GM12878 (cell line): ENCODE results near the gene DGKI. TPM values are rescaled to one million over a fixed set of nuclear protein-coding genes. Genes with fewer than 3 reads are reported as not detected.

Source experiments
- ATAC-seq: fragments of 200-7000 bp; cut with Tn5 transposase; 3 replicates; pipeline ENCODE4 v1.9.1; 2020; ENCODE audit warnings: mild to moderate bottlenecking, moderate library complexity
- BruUV-seq: library from RNA; stranded (reverse); fragments of 400-500 nt; replicated peaks from 2 replicates; lab custom pipeline; 2021; lab: Mats Ljungman, UMichigan
- CTCF ChIA-PET: fragments of 300-600 bp; sonication (Branson Sonifier 250); formaldehyde crosslinking; extraction: SDS; loops from one replicate; lab custom pipeline; 2021; ENCODE audit warnings: inconsistent platforms; lab: Yijun Ruan, JAX
- POLR2A ChIA-PET: fragments of 350-600 bp; formaldehyde crosslinking; extraction: SDS; loops from one replicate; lab custom pipeline; 2021; ENCODE audit warnings: inconsistent platforms; lab: Charles Lee
- RAD21 ChIA-PET: fragments of 300-600 bp; sonication (Branson Sonifier 250); formaldehyde crosslinking; loops from one replicate; lab custom pipeline; 2023; ENCODE audit warnings: antibody characterized with exemption; ENCODE audit not compliant: unreplicated experiment; lab: Charles Lee
- SMC1A ChIA-PET: fragments of 300-600 bp; sonication (Branson Sonifier 250); formaldehyde crosslinking; loops from one replicate; lab custom pipeline; 2023; ENCODE audit not compliant: unreplicated experiment, uncharacterized antibody; lab: Charles Lee
- DNase-seq: peaks from one replicate; pipeline ENCODE4 v3.0.0-alpha.2; 2011; ENCODE audit warnings: low read depth, low spot score
- FAIRE-seq: peaks from 3 replicates; lab custom pipeline; 2011; peaks lifted over from hg19 to GRCh38; lab: Jason Lieb, UNC
- H2AFZ ChIP-seq: 2 replicates; pipeline ENCODE4 v1.6.0; 2011; ENCODE audit warnings: low read depth, low read length, control low read depth; ENCODE audit not compliant: control insufficient read depth
- H3K27ac ChIP-seq: 2 replicates; pipeline ENCODE4 v1.5.1; 2011; ENCODE audit warnings: control low read depth; ENCODE audit not compliant: control insufficient read depth, insufficient read depth
- H3K27me3 ChIP-seq, 2 experiments: replicated peaks in 1 of 2; 2 replicates each; pipeline versions ENCODE4 v1.6.0 to v1.6.1; 2011; ENCODE audit warnings: low read length in 1 of 2; ENCODE audit not compliant: control insufficient read depth in 2 of 2, insufficient read depth in 2 of 2
- H3K36me3 ChIP-seq, 2 experiments: 2 replicates each; pipeline ENCODE4 v1.5.1; 2011; ENCODE audit warnings: low read length in 1 of 2; ENCODE audit not compliant: control insufficient read depth in 2 of 2, insufficient read depth in 2 of 2
- H3K4me1 ChIP-seq: 2 replicates; pipeline ENCODE4 v1.6.1; 2011; ENCODE audit warnings: mild to moderate bottlenecking, low read length, moderate library complexity, mixed read lengths; ENCODE audit not compliant: control insufficient read depth, insufficient read depth
- H3K4me2 ChIP-seq: 2 replicates; pipeline ENCODE4 v1.6.0; 2011; ENCODE audit warnings: control low read depth; ENCODE audit not compliant: control insufficient read depth, insufficient read depth
- H3K4me3 ChIP-seq: fragments of 200-600 bp; sonication (generic); 2 replicates; pipeline ENCODE4 v1.5.1; 2016
- H3K79me2 ChIP-seq: 2 replicates; pipeline ENCODE4 v1.6.0; 2011; ENCODE audit warnings: low read length; ENCODE audit not compliant: control insufficient read depth, insufficient read depth
- H3K9ac ChIP-seq: 2 replicates; pipeline ENCODE4 v1.8.0; 2011; ENCODE audit warnings: low read length, control low read depth, mixed read lengths; ENCODE audit not compliant: control insufficient read depth, insufficient read depth
- H3K9me3 ChIP-seq: replicated peaks from 3 replicates; pipeline ENCODE4 v1.5.1; 2011; ENCODE audit warnings: mild to moderate bottlenecking, low read length; ENCODE audit not compliant: control insufficient read depth, insufficient read depth
- H4K20me1 ChIP-seq: 2 replicates; pipeline ENCODE4 v1.6.0; 2011; ENCODE audit not compliant: control insufficient read depth, insufficient read depth
- BHLHE40 ChIP-seq, 2 experiments: fragments of 450-650 bp in 1 of 2; IDR thresholded peaks; 2 replicates each; pipeline ENCODE4 v1.6.1; 2011 to 2017; ENCODE audit warnings: low read depth in 2 of 2, borderline replicate concordance in 1 of 2, improper control_type of control experiment in 1 of 2, low read length in 1 of 2, mild to moderate bottlenecking in 1 of 2
- CREM ChIP-seq: IDR thresholded peaks from 2 replicates; pipeline ENCODE4 v1.6.1; 2014; ENCODE audit warnings: antibody characterized with exemption, low read depth
- EED ChIP-seq: sonication (generic); IDR thresholded peaks from 2 replicates; pipeline ENCODE4 v1.6.1; 2016; ENCODE audit warnings: antibody characterized with exemption, low read depth
- EGR1 ChIP-seq, 2 experiments: IDR thresholded peaks; 1 replicate in 1 of 2; 2 replicates in 1 of 2; pipeline ENCODE4 v1.6.1; 2011 to 2012; ENCODE audit warnings: low read depth in 2 of 2, low read length in 2 of 2, borderline replicate concordance in 1 of 2, mild to moderate bottlenecking in 1 of 2, moderate library complexity in 1 of 2
- FOXM1 ChIP-seq: IDR thresholded peaks from 2 replicates; pipeline ENCODE4 v1.6.1; 2012; ENCODE audit warnings: low read depth, mild to moderate bottlenecking, inconsistent platforms, low read length, moderate library complexity
- GABPA ChIP-seq: IDR thresholded peaks from 2 replicates; pipeline ENCODE4 v1.6.1; 2014; ENCODE audit warnings: antibody characterized with exemption, low read depth, mild to moderate bottlenecking, inconsistent platforms
- IKZF1 ChIP-seq: fragments of 450-650 bp; conservative IDR thresholded peaks from 2 replicates; pipeline ENCODE4 v1.6.1; 2017; ENCODE audit warnings: antibody characterized with exemption, mild to moderate bottlenecking
- IKZF2 ChIP-seq, 2 experiments: fragments of 450-650 bp; IDR thresholded peaks; 2 replicates each; pipeline ENCODE4 v1.6.1; 2017; ENCODE audit warnings: mild to moderate bottlenecking in 2 of 2, moderate library complexity in 2 of 2
- JUND ChIP-seq: IDR thresholded peaks from 2 replicates; pipeline ENCODE4 v1.6.1; 2012; ENCODE audit warnings: low read depth, mild to moderate bottlenecking, low read length, improper control_type of control experiment, moderate library complexity
- MTA2 ChIP-seq: fragments of 450-650 bp; IDR thresholded peaks from 2 replicates; pipeline ENCODE4 v1.6.1; 2016; ENCODE audit warnings: low read depth, mild to moderate bottlenecking, moderate library complexity
- NFIC ChIP-seq: IDR thresholded peaks from 2 replicates; pipeline ENCODE4 v1.6.1; 2012; ENCODE audit warnings: low read depth, mild to moderate bottlenecking, inconsistent platforms, low read length, moderate library complexity
- PRDM15 ChIP-seq: fragments of 450-650 bp; formaldehyde crosslinking; IDR thresholded peaks from 2 replicates; pipeline ENCODE4 v1.4.0; 2020; ENCODE audit warnings: mild to moderate bottlenecking, moderate library complexity
- RFX5 ChIP-seq: IDR thresholded peaks from 2 replicates; pipeline ENCODE4 v1.6.1; 2011; ENCODE audit warnings: low read depth, low read length, improper control_type of control experiment
- RUNX3 ChIP-seq: IDR thresholded peaks from 2 replicates; pipeline ENCODE4 v1.6.1; 2012; ENCODE audit warnings: low read length, inconsistent platforms
- SKIL ChIP-seq: fragments of 450-650 bp; IDR thresholded peaks from 2 replicates; pipeline ENCODE4 v1.6.1; 2017; ENCODE audit warnings: mild to moderate bottlenecking, low read depth, inconsistent platforms; ENCODE audit not compliant: poor library complexity, severe bottlenecking
- YBX1 ChIP-seq: fragments of 450-650 bp; IDR thresholded peaks from 2 replicates; pipeline ENCODE4 v1.6.1; 2016; ENCODE audit warnings: antibody characterized with exemption
- WGBS: methylation state at CpG from one replicate; pipeline ENCODE4 v1.1.6; 2016; ENCODE audit warnings: low lambda C conversion rate; ENCODE audit not compliant: insufficient replicate concordance, insufficient coverage; ENCODE audit errors: missing lambda C conversion rate; 5-methylcytosine and 5-hydroxymethylcytosine counted together
- in situ Hi-C: fragments of 300-500 bp; cut with MboI; formaldehyde crosslinking; loops from 9 replicates; pipeline ENCODE4 v1.14.3; 2018; ENCODE audit warnings: mixed read lengths
- intact Hi-C: fragments of 100-400 bp; cut with micrococcal nuclease; formaldehyde crosslinking; loops from one replicate; pipeline ENCODE4 v1.14.2; 2022; ENCODE audit not compliant: unreplicated experiment
- polyA plus RNA-seq, 11 experiments: library from polyadenylated mRNA; depleted of rRNA in 4 of 11; unstranded in 6 of 11; stranded (reverse) in 5 of 11; fragments of >200 nt; fragmentation: Nextera tagmentation in 4 of 11; fragmentation: Illumina TruSeq in 1 of 11; extraction: Ambion mirVana in 4 of 11; extraction: Trizol in 1 of 11; gene quantifications; 1 replicate in 1 of 11; 2 replicates in 10 of 11; pipeline versions ENCODE4 v1.2.1 to v1.2.3, GENCODE V29; 2011 to 2016; ENCODE audit warnings: inconsistent platforms in 2 of 11, missing spikeins in 2 of 11, low read depth in 1 of 11
- total RNA-seq, 4 experiments: library from RNA; depleted of rRNA in 3 of 4; stranded (reverse); fragments of >200 nt in 3 of 4; fragmentation: Illumina TruSeq in 1 of 4; extraction: Trizol in 1 of 4; gene quantifications; 2 replicates each; pipeline versions ENCODE4 v1.2.1 to v1.2.3, GENCODE V29; 2013 to 2021

The DGKI gene
- total and polyA plus RNA-seq, 10 of the 15 experiments (the other 5 are each of a cell fraction or from before 2014, with no cell fraction given): 10.4 to 37.1 (median 22.1) TPM

DNA sequence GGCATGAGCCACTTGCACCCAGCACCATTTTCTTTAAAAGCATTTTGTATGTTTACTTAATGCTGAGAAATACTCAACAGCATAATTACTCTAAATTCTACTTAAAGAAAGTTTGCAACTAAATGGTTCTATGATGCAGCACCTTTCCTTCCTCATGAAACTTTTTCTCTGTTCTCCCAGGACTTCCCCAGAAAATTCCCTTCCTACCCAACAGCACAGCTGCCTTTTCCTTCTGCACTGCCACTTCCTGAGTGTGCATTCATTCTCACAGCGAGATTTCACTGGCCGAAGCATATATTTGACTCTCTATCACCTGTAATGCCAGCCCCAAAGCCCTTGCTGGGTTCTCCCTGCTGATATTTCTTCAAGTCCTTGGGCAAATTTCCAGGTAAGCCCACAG is 41.5 kb upstream of the DGKI start:
- H3K27me3 ChIP-seq: no peaks in the 10 kb centered on the region
- no peaks in the 10 kb centered on the region for H4K20me1 ChIP-seq
- DNase-seq: peak; percentile 19
- RAD21 ChIA-PET: interaction anchor here (1.1 to 4.4 kb wide), 5 partner anchors 41 to 232 kb away, joined by 4 to 34 read pairs (median 5); no protein-coding TSS in a partner anchor
- H3K9ac ChIP-seq: no peak overlapping the region
- no peak for FAIRE-seq
- no peak for TF ChIP-seq BHLHE40 (IDR thresholded peaks at IDR 0.05; ENCODE audit: borderline replicate concordance in 1 of 2, low read depth in 2 of 2, low read length in 1 of 2)
- TF ChIP-seq RUNX3: peak; percentile 40; the same call in 1 of the 2 replicates
- TF ChIP-seq JUND: no peak
- TF ChIP-seq GABPA: no peak
- no peak for TF ChIP-seq PRDM15 (CRISPR knock-in tag)
- TF ChIP-seq EGR1 (IDR thresholded peaks at IDR 0.05; ENCODE audit: borderline replicate concordance in 1 of 2, low read depth in 2 of 2, low read length in 2 of 2): no peak
- peak; percentile 57; the same call in 1 of the 2 replicates for TF ChIP-seq NFIC
- TF ChIP-seq IKZF1: peak; percentile 48
- TF ChIP-seq YBX1: no peak
- TF ChIP-seq SKIL: no peak
- peak in 1 of 2 experiments; percentile 48; a peak in 2 of 4 replicates for TF ChIP-seq IKZF2 (IDR thresholded peaks at IDR 0.05)
- TF ChIP-seq CREM: peak; percentile 21; the same call in 1 of the 2 replicates
- peak; percentile 83 for TF ChIP-seq EED
- TF ChIP-seq MTA2: no peak
- no peak for TF ChIP-seq RFX5
- peak; percentile 58; the same call in 1 of the 2 replicates for TF ChIP-seq FOXM1
- H2AFZ ChIP-seq: no peak overlapping the region
- POLR2A ChIA-PET: interaction anchor here (0.5 to 1.2 kb wide), 3 partner anchors 114 to 218 kb away, joined by 3 to 4 read pairs (median 3); no protein-coding TSS in a partner anchor
- WGBS: 5% methylated on average over 2 of the region's 2 CpGs
- H3K27ac ChIP-seq: peak overlapping the region; percentile 55
- H3K79me2 ChIP-seq: no peaks in the 10 kb centered on the region
- no TSS peak for BruUV-seq
- CTCF ChIA-PET: interaction anchor here (1.1 to 11.5 kb wide), 6 partner anchors 9 to 233 kb away, joined by 3 to 137 read pairs (median 4); no protein-coding TSS in a partner anchor
- peak; percentile 48 for ATAC-seq
- H3K4me2 ChIP-seq: peak overlapping the region; percentile 38; the same call in 1 of the 2 replicates
- peaks cover 8 to 54% of the 10 kb centered on the region in 2 experiments for H3K36me3 ChIP-seq
- SMC1A ChIA-PET: interaction anchor here (0.6 to 2.2 kb wide), 17 partner anchors 7 to 287 kb away, joined by 3 to 10 read pairs (median 4); no protein-coding TSS in a partner anchor
- intact Hi-C loops: no loop called here
- no peaks in the 10 kb centered on the region for H3K9me3 ChIP-seq
- H3K4me3 ChIP-seq: no peak overlapping the region
- in situ Hi-C loops: no loop called here
- H3K4me1 ChIP-seq: peaks cover 11% of the 10 kb centered on the region
